NCI-H1105 treated with DMSO at 0.1 percent for 48 hours (cell line): ENCODE measurements around the gene MOB1A.
"Not testable (repeated sequence)": the region's sequence is repeated elsewhere in the genome, so short reads cannot be mapped to it uniquely, and the experiment has no call there.

Experiments used
- DNase-seq: peaks from one replicate; lab custom pipeline; 2025; lab: John Stamatoyannopoulos, UW

The MOB1A gene

DNA sequence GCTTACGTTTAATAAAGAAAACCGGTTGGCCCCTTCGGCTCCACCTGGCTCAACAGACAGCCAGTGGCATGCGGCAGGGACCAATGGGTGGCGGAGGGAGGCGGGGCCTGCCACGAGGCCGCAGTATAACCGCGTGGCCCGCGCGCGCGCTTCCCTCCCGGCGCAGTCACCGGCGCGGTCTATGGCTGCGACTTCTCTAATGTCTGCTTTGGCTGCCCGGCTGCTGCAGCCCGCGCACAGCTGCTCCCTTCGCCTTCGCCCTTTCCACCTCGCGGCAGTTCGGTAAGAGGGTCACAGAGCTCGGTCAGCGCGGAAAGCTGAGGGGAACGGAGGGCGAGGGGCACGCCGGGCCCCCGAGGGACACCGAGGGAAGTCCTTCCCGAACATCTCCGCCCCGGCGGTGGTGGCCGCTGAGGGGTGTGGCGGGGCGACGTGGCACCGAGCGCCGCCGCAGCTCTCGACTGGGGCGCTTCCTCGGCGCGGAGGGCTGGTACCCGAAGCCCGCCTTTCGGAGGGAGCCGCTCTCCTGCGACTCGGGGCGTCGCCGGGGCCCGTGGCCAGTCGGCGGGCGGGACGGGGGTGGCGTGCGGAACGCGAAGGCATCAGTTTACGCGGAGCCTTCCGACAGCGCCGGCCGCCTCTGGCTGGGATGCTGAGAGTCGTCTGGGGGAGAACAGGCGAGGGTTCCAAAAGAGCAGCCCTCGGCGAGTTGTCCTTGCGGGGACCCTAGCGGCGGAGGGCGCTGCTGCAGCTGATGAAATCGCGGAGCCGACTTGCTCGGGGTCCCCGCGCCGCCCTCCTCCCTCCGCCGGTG, 20.0 kb upstream of the MOB1A start, which contains the start of gene MTHFD2:
MTHFD2 (plus strand) TSS at position 155 of the 814 bp plus-strand sequence; CDS start at position 182, 27 bp downstream.
- DNase-seq = peak; percentile 92

DNA sequence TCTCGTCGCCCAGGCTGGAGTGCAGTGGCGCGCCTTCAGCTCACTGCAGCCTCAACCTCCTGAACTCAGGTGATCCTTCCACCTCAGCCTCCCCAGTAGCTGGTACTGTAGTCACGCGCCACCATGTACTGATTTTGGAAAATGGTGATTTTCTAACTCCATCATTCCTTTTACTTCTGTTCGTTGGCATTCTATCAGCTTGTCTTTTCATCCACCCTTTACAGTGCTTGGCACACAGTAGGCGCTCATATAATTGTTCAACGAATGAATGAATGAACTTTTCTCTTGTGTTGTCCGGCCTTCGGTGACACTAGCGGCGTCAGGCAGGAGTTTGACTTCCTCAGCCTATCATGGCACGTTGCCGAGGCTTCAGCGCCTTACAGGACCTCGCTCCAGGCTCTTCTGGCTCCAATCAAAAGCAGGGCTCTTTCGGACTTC, 19.4 kb upstream of the MOB1A start:
- DNase-seq = no peak

DNA sequence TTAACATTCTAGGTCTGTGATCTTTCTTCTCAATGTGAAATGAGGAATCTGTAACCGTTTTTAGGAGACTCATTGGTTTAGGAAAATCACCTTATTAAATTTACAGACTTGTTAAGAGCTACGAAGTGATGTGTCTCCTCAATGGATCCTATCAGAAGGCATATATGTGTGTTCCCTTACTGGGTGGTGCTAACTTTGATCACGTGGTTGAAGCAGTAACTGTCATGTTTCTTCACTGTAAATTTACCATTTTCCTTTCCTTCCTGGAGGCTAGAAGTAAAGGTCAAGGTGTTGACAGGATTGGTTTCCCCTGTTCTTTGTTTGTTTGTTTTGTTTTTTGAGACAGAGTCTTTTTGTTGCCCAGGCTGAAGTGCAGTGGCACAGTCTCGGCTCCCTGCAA, 18.4 kb upstream of the MOB1A start:
- DNase-seq = no peak

DNA sequence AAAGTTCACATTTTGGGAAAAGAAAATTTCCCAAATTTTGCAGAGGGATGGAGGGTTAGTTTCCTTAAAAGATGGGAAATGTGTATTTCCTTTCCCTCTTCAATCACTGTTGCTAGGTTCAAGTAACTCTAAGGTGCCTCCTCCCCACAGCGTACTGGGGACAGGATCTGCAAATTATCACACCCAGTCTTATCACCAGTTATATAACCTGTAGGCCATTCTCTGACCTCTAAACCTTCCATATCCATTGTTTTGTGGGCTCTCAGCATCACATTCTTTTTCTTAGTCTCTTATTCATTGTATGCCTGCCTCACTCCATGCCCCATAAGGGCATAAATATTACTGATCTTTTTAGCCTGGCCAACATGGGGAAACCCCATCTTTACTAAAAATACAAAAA, 16.1 kb upstream of the MOB1A start:
- no peak for DNase-seq

DNA sequence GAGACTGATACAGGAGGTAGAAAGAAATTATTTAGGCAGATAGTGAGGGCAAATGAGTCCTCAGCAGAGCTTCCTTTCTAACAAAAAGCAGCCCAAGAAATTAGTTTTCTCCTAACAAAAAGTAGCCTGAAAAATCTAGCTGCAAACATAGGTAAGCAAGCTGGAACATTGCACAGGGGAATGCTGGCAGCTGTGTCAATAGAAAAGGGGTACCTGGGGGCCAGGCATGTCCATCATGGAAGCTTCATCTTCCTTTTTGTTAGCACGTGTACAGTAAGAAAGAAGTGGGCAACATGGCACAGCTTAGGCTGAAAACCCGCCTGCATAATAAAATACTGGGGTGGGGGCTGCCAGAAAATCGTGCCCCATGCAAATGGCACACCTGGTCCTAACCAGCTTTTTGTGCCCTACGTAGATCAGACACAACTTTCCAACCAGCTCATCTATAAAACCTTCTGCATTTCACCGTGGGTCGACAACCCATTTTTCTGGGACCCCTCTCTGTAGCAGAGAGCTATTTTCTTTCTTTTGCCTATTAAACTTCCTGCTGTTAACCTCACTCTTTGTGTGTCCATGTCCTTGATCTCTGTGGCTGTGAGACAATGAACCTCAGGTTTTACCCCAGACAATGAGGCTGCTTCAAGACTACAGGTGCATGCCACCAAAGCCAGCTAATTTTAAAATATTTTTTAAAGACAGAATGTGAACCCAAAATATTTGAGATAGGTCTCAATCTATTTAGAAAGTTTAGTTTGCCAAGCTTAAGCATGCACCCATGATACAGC, 13.1 kb upstream of the MOB1A start:
- DNase-seq = no peak

DNA sequence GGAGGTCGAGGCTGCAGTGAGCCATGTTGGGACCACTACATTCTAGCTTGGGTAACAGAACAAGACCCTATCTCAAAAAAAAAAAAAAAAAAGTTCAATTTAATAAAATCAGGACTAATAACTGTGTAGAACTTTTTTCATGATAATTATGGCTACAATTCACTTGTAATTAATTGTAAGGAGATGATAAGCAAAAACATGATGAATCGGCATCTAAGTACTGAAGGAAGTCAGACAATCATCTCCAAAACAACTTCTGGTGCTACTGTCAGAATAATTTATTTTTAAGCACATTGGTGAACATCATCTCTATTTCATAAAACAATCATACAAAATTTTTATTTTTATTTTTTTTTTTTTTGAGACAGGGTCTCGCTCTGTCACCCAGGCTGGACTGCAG, 10.0 kb upstream of the MOB1A start:
- DNase-seq = no peak

DNA sequence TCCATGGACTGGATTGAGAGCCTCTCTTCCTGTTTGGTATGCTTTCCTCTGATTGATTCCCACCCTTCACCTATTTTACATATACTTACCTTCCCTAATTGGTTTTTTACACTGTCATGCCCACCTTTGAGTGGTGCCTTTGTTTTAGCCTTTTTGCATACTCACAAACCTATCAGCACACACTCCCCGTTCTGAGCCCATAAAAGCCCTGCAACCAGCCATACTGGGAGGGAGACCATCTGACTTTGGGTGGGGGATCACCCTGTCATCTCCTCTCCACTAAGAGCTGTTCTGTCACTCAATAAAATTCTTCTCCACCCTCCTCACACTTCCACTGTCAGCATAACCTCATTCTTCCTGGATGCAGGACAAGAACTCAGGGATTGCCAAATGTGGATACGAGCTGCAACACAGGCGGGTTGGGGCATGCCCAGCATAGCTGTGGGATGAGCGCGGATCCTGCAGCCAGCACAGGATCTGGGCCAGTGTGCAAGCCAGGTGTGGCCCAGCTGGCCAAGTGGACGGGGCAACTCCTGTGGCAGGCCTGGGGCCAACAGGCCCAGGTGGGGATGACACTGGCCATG, 9.4 kb upstream of the MOB1A start:
- peak; percentile 38 for DNase-seq

DNA sequence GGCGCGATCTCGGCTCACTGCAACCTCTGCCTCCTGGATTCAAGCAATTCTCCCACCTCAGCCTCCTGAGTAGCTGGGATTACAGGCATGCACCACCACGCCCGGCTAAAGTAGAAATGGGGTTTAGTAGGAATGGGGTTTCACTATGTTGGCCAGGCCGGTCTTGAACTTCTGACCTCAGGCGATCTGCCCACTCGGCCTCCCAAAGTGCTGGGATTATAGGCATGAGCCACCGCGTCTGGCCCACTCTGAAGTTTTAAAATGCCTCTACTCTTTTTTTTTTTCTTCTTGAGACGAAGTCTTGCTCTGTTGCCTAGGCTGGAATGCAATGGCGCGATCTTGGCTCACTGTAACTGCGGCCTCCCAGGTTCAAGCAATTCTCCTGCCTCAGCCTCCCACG, 8.0 kb upstream of the MOB1A start:
- DNase-seq = not testable (repeated sequence)

DNA sequence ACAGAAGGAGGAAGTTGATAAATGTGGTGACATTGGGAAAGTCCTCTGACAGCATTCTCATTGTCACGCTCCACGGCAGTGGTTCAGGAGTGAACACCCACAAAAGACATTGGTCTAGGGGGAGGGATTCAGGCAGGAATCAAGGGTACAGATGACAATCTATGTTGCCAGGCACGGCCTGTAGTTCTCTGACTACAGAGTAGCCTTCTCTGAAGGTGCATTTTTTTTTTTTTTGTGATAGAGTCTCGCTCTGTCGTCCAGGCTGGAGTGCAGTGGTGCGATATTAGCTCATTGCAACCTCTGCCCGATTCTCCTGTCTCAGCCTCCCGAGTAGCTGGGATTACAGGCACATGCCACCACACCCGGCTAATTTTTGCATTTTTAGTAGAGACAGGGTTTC, 7.4 kb upstream of the MOB1A start:
- DNase-seq = no peak

DNA sequence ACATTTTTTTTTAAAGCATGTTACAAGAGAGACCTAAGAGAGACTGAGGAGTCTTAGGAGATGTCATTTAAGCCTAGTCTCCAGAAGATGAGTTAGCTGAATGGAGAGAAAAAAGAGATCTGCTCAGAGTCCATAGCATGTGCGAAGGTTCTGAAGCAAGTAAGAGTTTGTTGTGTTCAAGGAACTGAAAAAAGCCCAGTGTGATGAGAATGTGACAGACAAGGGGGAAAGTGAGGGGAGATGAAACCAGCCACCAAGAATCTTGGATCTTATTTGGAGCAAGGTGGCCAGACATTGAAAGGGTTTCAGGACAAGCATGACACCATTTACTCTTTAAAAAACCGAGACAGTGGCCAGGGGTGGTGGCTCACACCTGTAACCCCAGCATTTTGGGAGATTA, 5.2 kb upstream of the MOB1A start:
- DNase-seq = no peak

DNA sequence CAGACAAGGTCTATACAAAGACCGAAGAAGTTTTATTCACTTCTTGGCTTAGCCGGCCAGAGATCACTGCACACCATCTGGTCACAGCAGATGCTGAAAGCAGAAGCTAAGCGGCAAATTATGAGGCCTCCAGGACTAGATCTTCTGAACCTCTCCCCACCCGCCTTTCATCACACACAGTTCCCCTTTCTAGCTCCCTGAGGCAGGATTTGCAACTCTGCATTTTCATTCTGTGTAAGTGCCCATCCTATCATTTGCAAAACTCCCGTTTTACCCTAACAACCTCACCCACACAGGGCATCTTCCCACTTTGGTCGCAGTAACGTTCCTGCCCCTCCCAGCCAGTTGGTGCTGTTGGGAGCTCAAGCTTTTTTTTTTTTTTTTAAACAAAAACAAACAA, 3.1 kb upstream of the MOB1A start:
- no peak for DNase-seq

DNA sequence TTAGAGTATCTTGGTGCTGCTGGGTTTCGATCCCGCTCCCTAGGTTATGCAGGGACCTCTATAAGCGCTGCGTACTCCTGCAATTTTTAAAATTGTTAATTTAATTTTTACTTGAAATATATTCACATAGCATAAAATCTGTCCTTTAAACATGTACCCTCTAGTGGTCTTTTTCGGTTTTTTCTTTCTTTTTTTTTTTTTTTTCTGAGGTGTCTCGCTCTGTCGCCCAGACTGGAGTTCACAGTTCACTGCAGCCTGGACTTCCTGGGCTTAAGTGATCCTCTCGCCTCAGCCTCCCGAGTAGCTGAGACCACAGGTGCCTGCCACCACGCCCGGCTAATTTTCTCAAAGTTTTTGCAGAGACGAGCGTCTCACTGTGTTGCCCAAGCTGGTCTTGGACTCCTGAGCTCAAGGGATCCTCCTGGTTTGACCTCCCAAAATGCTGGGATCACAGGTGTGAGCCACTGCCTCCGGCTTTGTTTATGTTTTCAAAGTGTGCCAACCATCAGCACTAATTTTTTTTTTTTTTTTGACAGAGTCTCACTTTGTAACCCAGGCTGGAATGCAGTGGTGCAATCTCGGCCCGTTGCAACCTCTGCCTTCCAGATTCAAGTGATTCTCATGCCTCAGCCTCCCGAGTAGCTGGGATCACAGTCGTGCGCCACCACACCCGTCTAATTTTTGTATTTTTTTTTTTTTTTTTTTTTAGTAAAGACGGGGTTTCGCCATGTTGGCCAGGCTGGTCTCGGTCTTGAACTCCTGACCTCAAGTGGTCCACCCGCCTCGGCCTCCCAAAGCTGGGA, 585 bp upstream of the MOB1A start:
- DNase-seq = no peak

DNA sequence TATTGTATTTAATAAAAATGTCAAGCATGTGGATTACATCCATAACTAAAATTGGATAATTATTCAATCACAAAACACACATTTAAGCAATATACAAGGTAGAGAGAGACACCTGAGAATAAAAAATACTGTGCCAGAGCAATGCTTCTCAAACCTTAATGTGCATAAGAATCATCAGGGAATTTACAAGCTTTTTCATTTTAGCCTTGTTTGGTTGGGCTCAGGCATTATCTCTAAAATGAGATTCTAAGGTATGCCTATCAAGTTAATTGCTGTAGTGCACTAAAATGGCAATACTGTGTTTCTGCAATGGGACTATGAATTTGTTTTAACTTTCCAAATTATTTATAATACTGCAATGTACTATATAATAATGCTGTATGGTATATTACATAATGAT, 983 bp downstream of the MOB1A start:
- DNase-seq = no peak

DNA sequence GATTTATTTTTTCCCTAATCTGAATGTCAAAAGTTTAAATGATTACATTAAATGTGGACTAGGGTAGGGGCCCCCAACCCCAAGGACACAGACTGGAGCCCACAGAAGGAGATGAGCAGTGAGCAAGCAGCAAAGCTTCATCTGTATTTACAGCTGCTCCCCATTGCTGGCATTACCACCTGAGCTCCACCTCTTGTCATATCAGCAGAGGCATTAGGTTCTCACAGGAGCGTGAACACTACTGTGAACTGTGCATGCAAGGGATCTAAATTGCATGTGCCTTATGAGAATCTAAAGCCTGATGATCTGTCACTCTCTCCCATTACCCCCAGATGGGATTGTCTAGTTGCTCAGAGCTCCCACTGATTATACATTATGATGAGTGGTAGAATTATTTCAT, 3.8 kb downstream of the MOB1A start:
- no peak for DNase-seq

DNA sequence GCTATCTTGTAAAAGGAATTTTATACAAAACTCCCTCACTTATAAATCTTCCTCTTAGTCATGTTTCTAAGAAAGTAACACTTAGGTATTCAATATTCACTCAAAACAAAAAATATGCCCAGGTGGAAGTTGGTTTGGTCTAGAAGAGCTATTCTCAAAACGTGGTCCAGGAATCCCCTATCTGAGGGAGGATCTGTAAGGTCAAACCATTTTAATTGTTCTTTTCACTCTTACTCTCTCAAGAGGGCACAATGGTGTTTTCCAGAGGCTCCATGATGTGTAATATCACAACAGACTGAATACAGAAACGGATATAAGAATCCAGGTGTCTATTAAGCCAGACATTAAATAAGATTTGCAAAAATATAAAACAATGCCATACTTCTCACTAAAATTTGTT, 9.9 kb downstream of the MOB1A start:
- DNase-seq = no peak

DNA sequence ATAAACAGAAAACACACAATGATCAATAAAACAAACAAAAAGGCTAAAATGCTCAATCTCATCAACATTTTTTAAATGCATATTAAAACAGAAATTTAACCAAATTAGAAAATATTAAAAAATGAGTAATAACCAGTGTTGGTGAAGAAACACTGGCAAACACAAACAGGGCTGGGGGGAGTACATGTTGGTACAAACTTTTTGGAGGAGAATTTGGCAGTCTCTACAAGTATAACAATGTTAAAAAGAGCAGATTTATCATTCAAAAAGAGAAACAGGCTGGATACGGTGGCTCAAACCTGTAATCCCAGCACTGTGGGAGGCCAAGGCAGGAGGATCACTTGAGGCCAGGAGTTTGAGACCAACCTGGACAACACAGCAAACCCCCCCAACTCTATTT, 13.9 kb downstream of the MOB1A start:
- DNase-seq = no peak

DNA sequence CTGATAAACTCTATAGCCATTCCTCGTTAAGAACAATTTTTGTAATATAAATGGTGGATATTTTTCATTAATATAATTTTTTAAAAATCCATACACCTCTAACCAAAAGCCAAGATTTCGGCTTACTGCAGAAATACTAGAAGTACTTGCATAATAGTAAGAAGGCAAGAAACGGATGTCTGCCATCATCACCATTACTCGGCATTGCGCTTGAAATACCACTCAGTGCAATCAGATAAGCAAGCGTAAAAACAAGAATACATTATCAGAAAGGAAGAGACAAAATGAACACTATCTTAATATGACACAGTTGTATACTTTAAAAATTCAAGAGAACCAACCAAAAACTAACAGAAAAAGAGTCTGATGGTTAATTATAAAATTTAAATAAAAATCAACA, 15.7 kb downstream of the MOB1A start:
- no peak for DNase-seq

DNA sequence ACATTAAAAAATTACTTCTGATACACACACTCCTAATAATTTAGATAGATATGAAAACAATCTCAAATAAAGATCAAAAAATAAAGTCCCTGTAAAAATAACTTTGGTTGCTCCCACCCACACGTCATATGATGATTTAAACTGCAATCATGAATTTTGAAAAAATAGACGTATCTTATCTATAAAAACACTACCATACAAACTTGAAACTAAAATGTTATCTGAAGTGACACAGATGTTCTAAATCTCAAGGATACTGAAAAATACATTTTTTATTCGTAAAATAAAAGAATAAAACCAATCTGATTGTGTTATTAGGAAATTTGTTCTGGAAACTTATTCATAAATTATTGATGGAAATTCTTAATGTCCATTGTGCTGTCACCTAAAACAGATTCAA, 22.8 kb downstream of the MOB1A start:
- DNase-seq = no peak

DNA sequence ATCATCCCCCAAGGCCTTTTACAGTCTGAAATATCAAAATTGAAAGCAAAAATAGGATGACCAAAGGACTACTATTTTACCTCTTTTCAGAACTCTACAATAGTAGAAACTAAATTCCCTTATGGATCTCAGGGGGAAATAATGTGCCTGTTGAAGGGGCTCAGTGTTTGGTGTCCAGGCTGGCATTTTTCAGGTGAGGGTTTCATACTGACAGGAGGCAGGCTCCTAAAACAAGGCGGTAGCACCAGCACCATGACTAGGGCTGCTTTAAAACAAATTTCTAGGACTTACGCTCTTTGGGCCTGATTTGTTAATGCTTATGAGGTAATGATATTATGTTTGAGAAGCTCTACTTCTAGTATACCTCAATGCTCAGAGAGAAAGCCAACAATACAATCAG, 25.7 kb downstream of the MOB1A start:
- DNase-seq = no peak

DNA sequence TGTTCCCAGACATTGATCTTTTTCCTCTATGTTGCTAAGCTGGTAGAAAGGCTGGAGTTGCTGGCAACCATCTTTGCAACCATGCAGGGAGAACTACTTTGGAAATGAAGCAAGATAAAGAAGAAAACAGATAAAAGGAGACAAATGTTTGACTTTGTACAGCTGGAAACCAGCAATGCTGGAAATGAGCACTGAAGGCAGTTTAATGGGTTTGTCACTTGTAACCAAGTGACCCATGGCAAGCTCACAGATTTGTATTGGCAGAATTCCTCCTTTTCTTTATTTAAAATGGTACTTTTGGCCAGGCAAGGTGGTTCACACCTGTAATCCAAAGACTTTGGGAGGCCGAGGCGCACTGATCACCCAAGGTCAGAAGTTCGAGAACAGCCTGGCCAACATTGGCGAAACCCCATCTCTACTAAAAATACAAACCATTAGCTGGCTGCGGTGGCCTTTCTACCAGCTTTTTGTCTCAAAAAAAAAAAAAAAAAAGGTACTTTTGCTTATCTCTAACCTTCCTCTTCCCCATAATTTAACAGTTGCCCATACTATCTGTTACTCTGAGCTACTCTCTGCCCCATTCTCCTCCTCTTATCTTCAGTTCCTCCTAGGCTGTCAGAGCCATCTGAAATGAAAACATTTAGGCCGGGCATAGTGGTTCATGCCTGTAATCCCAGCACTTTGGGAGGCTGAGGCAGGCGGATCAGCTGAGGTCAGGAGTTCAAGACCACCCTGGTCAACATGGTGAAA, 28.9 kb downstream of the MOB1A start:
- DNase-seq = no peak

DNA sequence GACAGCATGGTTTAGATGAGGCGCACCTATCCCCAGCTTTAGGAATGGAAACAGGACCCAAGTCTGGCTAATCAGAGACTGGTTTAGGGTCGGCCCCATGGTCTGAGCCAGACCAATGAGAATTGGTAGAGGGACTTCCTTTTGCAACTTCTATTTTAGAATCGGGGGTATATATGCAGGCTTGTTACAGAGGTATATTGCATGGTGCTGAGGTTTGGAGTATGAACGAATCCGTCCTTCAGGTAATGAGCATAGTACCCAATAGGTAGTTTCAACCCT, 29.5 kb downstream of the MOB1A start:
- DNase-seq = no peak
